PC-9 (cell line): Measurements from ENCODE around the gene ANKFN1.

Experiments used
- EZH2 ChIP-seq: fragments of 200-600 bp; sonication (generic); IDR thresholded peaks from 2 replicates; pipeline ENCODE4 v1.8.0; 2017; ENCODE audit warnings: antibody characterized with exemption, low read depth
- TF ChIP-seq, protein P1 (sequence below): fragments of 200-600 bp; sonication (generic); conservative IDR thresholded peaks from 2 replicates; pipeline ENCODE4 v1.6.1; 2017; ENCODE audit warnings: mixed run types, antibody characterized with exemption, mild to moderate bottlenecking, moderate library complexity

DNA sequence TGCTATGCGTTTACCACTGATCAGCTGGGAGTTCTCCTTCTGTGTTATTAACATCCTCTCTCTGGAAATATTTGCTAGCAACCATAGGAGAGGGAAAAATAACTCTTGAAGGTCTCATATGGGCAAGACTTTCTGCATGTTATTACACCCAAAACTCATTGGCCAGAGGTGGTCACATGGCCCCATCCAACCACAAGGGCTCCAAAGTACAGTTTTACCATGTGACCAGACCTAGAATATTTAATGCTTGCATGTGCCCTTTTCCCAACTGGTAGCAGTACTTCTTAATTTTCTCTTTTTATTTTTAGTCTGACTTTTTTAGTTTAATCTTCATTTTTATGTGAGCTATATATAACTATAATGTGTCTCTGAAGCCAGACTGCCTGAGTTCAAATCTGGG, 299.2 kb downstream of the ANKFN1 start:
- TF ChIP-seq, protein P1, sequence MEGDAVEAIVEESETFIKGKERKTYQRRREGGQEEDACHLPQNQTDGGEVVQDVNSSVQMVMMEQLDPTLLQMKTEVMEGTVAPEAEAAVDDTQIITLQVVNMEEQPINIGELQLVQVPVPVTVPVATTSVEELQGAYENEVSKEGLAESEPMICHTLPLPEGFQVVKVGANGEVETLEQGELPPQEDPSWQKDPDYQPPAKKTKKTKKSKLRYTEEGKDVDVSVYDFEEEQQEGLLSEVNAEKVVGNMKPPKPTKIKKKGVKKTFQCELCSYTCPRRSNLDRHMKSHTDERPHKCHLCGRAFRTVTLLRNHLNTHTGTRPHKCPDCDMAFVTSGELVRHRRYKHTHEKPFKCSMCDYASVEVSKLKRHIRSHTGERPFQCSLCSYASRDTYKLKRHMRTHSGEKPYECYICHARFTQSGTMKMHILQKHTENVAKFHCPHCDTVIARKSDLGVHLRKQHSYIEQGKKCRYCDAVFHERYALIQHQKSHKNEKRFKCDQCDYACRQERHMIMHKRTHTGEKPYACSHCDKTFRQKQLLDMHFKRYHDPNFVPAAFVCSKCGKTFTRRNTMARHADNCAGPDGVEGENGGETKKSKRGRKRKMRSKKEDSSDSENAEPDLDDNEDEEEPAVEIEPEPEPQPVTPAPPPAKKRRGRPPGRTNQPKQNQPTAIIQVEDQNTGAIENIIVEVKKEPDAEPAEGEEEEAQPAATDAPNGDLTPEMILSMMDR = no peak
- TF ChIP-seq EZH2 = no peak
